ENCODE measurements around the gene TAC4. TPM values are rescaled to one million over a fixed set of nuclear protein-coding genes. Genes with fewer than 3 reads are reported as not detected.

Gene TAC4
- total and polyA plus RNA-seq, 10 of the 15 experiments (the other 5 are each of a cell fraction or from before 2014, with no cell fraction given): not detected

DNA sequence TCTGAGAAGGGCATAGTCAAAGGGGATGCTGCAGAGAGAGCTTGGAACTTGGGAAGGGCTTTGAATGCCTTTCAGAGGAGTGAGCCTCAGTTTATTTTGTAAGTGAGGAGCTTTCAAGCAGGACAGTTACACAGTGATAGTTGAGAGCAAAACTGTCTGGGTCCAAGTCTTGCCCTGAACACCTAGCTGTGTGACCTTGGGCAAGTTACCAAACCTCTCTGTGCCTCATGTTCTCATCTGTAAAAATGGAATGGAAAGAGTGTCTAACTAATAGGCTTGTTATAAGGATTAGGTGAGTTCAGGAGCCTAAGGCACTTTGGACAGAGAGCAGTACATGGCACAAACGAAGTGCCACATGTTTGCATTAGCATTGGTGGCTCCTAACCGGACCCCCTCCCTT, 27.0 kb upstream of the TAC4 start:
- no peak overlapping the region for H2AFZ ChIP-seq (ENCODE audit: control insufficient read depth, low read depth, low read length)
- FAIRE-seq: no peak
- POLR2A ChIA-PET: interaction anchor here (0.6 kb wide), 1 partner anchor 1107 kb away, joined by 7 read pairs; no protein-coding TSS in a partner anchor
- ATAC-seq: no peak
- BruUV-seq (replicated peaks): no TSS peak
- no peaks in the 10 kb centered on the region for H3K36me3 ChIP-seq (ENCODE audit: control insufficient read depth in 2 of 2, insufficient read depth in 2 of 2, low read length in 1 of 2)
- H3K27me3 ChIP-seq (replicated peaks in 1 of 2; ENCODE audit: control insufficient read depth in 2 of 2, insufficient read depth in 2 of 2, low read length in 1 of 2): peaks cover 0 to 2% of the 10 kb centered on the region in 2 experiments; a peak in 1 of 4 replicates
- in situ Hi-C loops (cut with MboI) (no loop called here), intact Hi-C loops (cut with micrococcal nuclease; ENCODE audit: unreplicated experiment) (no loop called here)
- TF ChIP-seq NFIC (IDR thresholded peaks at IDR 0.05; ENCODE audit: low read depth, low read length) (no peak), YY1 (IDR thresholded peaks at IDR 0.05; ENCODE audit: low read depth, low read length) (no peak), ZNF217 (IDR thresholded peaks at IDR 0.05) (no peak), SPI1 (IDR thresholded peaks at IDR 0.05; ENCODE audit: borderline replicate concordance, insufficient read depth, low read depth, low read length) (no peak), SMAD5 (IDR thresholded peaks at IDR 0.05; ENCODE audit: low read depth) (no peak), CBFB (IDR thresholded peaks at IDR 0.05; ENCODE audit: low read depth) (no peak), ATF7 (IDR thresholded peaks at IDR 0.05; ENCODE audit: low read depth) (no peak), NR2C2 (IDR thresholded peaks at IDR 0.05; ENCODE audit: borderline replicate concordance, control insufficient read depth, insufficient read length, low read depth) (no peak), NRF1 (conservative IDR thresholded peaks at IDR 0.05; ENCODE audit: low read depth, low read length) (no peak), TCF3 (IDR thresholded peaks at IDR 0.05; ENCODE audit: borderline replicate concordance, insufficient read depth, low read depth, low read length) (no peak), BMI1 (IDR thresholded peaks at IDR 0.05; ENCODE audit: borderline replicate concordance) (no peak), JUND (IDR thresholded peaks at IDR 0.05; ENCODE audit: low read depth, low read length) (no peak)
- TF ChIP-seq, protein P1, sequence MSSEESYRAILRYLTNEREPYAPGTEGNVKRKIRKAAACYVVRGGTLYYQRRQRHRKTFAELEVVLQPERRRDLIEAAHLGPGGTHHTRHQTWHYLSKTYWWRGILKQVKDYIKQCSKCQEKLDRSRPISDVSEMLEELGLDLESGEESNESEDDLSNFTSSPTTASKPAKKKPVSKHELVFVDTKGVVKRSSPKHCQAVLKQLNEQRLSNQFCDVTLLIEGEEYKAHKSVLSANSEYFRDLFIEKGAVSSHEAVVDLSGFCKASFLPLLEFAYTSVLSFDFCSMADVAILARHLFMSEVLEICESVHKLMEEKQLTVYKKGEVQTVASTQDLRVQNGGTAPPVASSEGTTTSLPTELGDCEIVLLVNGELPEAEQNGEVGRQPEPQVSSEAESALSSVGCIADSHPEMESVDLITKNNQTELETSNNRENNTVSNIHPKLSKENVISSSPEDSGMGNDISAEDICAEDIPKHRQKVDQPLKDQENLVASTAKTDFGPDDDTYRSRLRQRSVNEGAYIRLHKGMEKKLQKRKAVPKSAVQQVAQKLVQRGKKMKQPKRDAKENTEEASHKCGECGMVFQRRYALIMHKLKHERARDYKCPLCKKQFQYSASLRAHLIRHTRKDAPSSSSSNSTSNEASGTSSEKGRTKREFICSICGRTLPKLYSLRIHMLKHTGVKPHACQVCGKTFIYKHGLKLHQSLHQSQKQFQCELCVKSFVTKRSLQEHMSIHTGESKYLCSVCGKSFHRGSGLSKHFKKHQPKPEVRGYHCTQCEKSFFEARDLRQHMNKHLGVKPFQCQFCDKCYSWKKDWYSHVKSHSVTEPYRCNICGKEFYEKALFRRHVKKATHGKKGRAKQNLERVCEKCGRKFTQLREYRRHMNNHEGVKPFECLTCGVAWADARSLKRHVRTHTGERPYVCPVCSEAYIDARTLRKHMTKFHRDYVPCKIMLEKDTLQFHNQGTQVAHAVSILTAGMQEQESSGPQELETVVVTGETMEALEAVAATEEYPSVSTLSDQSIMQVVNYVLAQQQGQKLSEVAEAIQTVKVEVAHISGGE (CRISPR knock-in tag; IDR thresholded peaks at IDR 0.05): no peak
- TF ChIP-seq, protein P2, sequence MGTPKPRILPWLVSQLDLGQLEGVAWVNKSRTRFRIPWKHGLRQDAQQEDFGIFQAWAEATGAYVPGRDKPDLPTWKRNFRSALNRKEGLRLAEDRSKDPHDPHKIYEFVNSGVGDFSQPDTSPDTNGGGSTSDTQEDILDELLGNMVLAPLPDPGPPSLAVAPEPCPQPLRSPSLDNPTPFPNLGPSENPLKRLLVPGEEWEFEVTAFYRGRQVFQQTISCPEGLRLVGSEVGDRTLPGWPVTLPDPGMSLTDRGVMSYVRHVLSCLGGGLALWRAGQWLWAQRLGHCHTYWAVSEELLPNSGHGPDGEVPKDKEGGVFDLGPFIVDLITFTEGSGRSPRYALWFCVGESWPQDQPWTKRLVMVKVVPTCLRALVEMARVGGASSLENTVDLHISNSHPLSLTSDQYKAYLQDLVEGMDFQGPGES (IDR thresholded peaks at IDR 0.05): no peak
- no peak overlapping the region for H3K4me3 ChIP-seq
- SMC1A ChIA-PET (ENCODE audit: uncharacterized antibody, unreplicated experiment): interaction anchor here (1.7 to 1.9 kb wide), 2 partner anchors 122 kb away, joined by 4 to 6 read pairs; no protein-coding TSS in a partner anchor
- no peak overlapping the region for H3K4me2 ChIP-seq (ENCODE audit: control insufficient read depth, insufficient read depth)
- H3K79me2 ChIP-seq (ENCODE audit: control insufficient read depth, insufficient read depth, low read length): no peaks in the 10 kb centered on the region
- no peaks in the 10 kb centered on the region for H3K9me3 ChIP-seq (replicated peaks; ENCODE audit: control insufficient read depth, insufficient read depth, low read length)
- 4% methylated on average over 2 of the region's 2 CpGs for WGBS (ENCODE audit: insufficient coverage, insufficient replicate concordance, low lambda C conversion rate, missing lambda C conversion rate)
- no peak for DNase-seq (ENCODE audit: low read depth, low spot score)
- H3K4me1 ChIP-seq (ENCODE audit: control insufficient read depth, insufficient read depth, low read length): no peaks in the 10 kb centered on the region
- H3K27ac ChIP-seq (ENCODE audit: control insufficient read depth, insufficient read depth): no peak overlapping the region
- no peaks in the 10 kb centered on the region; the same call in 1 of the 2 replicates for H4K20me1 ChIP-seq (ENCODE audit: control insufficient read depth, insufficient read depth)
- no peak overlapping the region for H3K9ac ChIP-seq (ENCODE audit: control insufficient read depth, insufficient read depth, low read length)
- RAD21 ChIA-PET (ENCODE audit: unreplicated experiment): no interaction called here
- CTCF ChIA-PET: interaction anchor here (7.2 kb wide), 1 partner anchor 125 kb away, joined by 105 read pairs; the partner anchor contains the start of gene DLX3
